ENCODE results near the gene PRLR.

DNA sequence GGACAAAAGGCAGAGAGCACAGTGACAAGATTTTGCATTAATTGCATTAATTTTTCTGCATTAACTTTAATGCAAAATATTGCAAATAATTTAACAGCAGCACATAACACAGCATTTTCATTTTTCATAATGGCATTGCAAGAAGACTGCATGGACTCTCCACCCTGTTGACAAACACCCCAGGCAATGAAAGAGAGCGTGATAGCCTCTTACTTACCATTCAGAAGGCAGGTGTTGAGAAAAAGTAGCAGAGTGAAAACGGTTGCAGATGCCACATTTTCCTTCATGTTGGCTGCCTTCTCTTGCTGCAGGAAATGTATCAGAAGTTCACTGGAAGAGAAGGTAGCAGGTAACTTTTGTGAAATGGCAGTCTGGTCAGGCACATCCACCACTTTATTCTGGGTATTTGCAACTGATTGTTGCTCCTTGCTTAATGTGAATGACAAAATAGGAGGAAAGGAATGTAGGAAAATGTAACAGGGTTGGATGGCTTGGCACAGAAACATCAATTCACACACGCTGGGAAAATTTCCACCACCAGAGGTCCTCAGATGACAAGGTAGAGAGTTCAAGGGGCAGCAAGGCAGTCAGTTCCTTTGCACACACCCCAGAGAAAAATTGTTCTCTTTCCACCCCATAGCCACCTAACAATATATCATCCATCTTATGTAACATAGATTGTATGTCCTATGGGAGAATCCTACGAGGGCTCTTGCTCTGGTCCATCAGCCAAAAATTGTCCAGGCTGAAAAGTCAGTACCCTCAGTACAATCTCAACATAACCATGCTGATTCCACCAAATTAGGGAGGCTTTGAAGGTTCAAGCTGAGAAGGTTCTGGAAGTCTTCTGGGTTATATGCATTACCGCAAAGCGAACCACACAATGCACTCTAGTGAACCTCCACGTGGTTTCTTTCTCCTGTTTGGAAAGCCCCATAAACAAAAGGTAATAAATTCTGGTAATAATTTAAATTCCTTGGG lies 140.7 kb downstream of the PRLR start:
- TF ChIP-seq, protein P1, sequence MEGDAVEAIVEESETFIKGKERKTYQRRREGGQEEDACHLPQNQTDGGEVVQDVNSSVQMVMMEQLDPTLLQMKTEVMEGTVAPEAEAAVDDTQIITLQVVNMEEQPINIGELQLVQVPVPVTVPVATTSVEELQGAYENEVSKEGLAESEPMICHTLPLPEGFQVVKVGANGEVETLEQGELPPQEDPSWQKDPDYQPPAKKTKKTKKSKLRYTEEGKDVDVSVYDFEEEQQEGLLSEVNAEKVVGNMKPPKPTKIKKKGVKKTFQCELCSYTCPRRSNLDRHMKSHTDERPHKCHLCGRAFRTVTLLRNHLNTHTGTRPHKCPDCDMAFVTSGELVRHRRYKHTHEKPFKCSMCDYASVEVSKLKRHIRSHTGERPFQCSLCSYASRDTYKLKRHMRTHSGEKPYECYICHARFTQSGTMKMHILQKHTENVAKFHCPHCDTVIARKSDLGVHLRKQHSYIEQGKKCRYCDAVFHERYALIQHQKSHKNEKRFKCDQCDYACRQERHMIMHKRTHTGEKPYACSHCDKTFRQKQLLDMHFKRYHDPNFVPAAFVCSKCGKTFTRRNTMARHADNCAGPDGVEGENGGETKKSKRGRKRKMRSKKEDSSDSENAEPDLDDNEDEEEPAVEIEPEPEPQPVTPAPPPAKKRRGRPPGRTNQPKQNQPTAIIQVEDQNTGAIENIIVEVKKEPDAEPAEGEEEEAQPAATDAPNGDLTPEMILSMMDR (IDR thresholded peaks at IDR 0.05) = peak in 3 of 4 experiments; percentile 65 to 75 (median 74)
- no peak for TF ChIP-seq POLR2A (IDR thresholded peaks at IDR 0.05)

Measured in prostate gland (tissue), 2 donors.